ENCODE results near the gene GMIP.

GMIP gene

GRCh38 chr19:19630062-19630414 lies 13.4 kb downstream of the GMIP start:
- no peaks in the 10 kb centered on the region for H3K4me1 ChIP-seq
- peaks cover 11% of the 10 kb centered on the region for H3K27me3 ChIP-seq
- no peak for DNase-seq
- no peaks in the 10 kb centered on the region for H3K36me3 ChIP-seq
- H3K4me3 ChIP-seq (ENCODE audit: low read depth, low read length): no peak overlapping the region
- no peak for TF ChIP-seq CTCF (IDR thresholded peaks at IDR 0.05; ENCODE audit: low read depth, low read length)
- no peaks in the 10 kb centered on the region; the same call in 1 of the 2 replicates for H3K9me3 ChIP-seq

GRCh38 chr19:19628501-19629134 lies 14.8 kb downstream of the GMIP start:
- Histone ChIP-seq H3K9me3 (no peaks in the 10 kb centered on the region; the same call in 1 of the 2 replicates), H3K4me1 (no peaks in the 10 kb centered on the region), H3K4me3 (ENCODE audit: low read depth, low read length) (no peak overlapping the region), H3K27me3 (peaks cover 11% of the 10 kb centered on the region), H3K36me3 (no peaks in the 10 kb centered on the region)
- DNase-seq: no peak
- TF ChIP-seq CTCF (IDR thresholded peaks at IDR 0.05; ENCODE audit: low read depth, low read length): no peak

DNA sequence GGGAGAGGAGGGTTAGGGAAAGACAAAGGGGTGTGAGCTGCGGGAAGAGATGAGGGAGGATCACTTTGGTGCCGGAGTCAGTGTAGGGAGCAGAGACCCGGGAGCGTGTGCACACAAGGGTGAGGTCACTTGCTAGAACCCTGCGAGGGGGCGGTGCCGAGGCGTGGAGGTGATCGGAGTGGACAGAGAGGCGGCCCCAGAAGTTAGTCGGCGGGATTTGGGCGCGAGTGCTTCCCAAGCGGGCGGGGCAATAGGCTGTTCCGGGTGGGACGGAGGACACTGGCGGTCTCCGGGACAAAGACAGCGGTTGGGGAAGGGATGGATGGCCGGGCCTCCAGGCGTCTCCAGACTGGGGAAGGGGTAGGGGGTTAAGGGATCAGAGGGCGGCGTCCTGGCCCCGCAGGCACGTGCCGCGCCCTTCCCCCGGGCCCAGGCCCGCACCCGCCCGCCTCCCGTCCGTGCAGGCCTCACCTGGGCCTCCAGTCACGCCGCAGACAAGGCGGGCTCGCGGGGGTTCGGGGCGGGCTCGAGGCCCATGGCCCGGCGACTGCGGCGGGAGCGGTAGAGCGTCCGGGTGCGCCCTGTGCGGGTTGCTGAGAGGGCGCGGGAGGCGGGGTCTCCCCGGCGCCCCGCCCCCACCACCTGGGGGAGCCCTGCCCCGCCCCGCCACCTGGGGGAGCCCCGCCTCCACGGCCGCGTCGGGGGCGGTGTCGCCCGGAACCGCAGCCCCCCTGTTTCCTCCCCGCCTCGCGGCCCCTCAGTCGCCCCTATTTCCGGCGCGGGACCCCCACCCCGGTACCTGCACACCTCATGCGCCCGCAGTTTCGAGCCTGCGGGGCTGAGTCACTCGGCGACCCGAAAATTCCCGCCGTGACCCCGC lies 15.6 kb downstream of the GMIP start, which contains the start of gene LPAR2:
Gene LPAR2 (minus strand): TSS at position 600 of the 880 bp plus-strand sequence. CDS start 945 bp downstream, outside the sequence.
- no peaks in the 10 kb centered on the region; the same call in 1 of the 2 replicates for H3K9me3 ChIP-seq
- no peak within 1 kb of the TSS for H3K4me3 ChIP-seq (ENCODE audit: low read depth, low read length)
- no peaks in the 10 kb centered on the region for H3K4me1 ChIP-seq
- H3K36me3 ChIP-seq: no peaks in the 10 kb centered on the region
- H3K27me3 ChIP-seq: peaks cover 11% of the 10 kb centered on the region
- TF ChIP-seq CTCF (IDR thresholded peaks at IDR 0.05; ENCODE audit: low read depth, low read length): no peak
- DNase-seq: no peak

DNA sequence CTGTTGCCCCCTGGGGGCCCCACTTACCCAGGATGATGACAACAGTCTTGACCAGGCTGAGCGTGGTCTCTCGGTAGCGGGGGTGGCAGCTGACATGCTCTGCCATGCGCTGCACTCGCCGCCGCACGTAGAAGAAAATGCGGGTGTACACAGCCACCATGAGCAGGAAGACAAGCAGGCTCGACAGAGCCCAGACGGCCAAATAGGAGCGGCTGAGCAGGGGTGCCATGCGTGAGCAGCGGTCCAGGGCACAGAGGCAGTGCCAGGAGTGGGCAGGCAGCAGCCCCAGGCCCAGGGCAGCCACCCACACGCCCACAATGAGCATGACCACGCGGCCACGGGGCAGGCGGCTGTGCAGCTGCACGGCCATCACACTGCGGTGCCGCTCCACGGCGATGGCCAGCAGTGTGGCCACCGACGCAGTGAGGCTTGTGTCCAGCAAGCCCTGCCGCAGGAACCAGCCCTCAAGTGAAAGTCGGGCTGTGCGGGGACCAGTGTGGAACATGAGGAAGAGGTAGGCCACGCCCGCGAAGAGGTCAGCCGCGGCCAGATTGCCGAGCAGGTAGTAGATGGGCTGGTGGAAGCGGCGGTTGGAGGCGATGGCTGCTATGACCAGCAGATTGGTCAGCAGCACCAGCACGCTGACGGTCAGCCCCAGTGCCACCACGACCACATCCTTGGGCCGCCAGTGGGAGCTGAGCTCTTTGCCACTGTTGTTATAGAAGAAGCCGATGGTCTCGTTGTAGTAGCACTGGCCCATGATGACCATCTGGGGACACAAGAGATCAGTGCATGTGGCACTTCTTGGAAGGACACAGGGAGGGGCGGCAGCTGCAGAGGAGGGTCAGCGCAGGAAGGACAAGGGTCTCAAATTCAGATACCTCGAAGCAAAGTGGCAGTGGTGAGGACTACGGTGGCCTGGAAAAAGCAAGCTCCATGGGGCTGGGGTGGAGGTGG lies 16.7 kb downstream of the GMIP start:
- no peaks in the 10 kb centered on the region; the same call in 1 of the 2 replicates for H3K9me3 ChIP-seq
- DNase-seq: no peak
- no peak overlapping the region for H3K4me3 ChIP-seq (ENCODE audit: low read depth, low read length)
- no peaks in the 10 kb centered on the region for H3K36me3 ChIP-seq
- H3K4me1 ChIP-seq: no peaks in the 10 kb centered on the region
- H3K27me3 ChIP-seq: peaks cover 11% of the 10 kb centered on the region
- no peak for TF ChIP-seq CTCF (IDR thresholded peaks at IDR 0.05; ENCODE audit: low read depth, low read length)

DNA sequence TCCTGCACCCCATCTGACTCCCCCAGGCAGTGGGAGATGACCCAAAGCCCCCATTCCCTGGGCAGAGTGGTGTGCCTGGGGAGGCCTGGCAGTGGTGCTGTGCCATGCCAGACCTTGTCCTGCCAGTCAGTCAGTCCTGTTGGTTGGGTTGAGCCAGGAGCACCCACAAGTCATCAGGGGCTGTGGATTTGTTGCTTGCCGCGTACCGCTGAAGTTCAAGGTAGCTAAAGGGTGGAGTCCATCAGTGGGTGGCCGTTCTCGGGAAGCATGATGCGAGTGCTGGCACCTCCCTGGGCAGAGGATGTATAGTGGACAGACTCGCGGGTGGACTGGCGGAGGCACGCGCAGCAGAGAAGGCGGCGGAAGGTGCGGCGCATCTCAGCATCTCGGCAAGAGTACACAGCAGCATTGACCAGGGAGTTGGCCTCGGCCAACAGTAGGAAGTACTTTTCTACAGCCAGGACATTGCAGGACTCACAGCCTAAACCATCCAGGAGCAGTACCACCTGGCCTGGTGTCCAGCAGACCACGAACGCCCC lies 19.4 kb downstream of the GMIP start:
- no peaks in the 10 kb centered on the region; the same call in 1 of the 2 replicates for H3K9me3 ChIP-seq
- no peaks in the 10 kb centered on the region for H3K4me1 ChIP-seq
- H3K27me3 ChIP-seq: peaks cover 11% of the 10 kb centered on the region
- DNase-seq: no peak
- no peak for TF ChIP-seq CTCF (IDR thresholded peaks at IDR 0.05; ENCODE audit: low read depth, low read length)
- no peak overlapping the region for H3K4me3 ChIP-seq (ENCODE audit: low read depth, low read length)
- no peaks in the 10 kb centered on the region for H3K36me3 ChIP-seq
